Esophagus squamous epithelium (tissue), 5 donors: Measurements from ENCODE around the gene LRRC3B. TPM values are rescaled to one million over a fixed set of nuclear protein-coding genes. Genes with fewer than 3 reads are reported as not detected.

Experiments
- DNase-seq: peaks from one replicate; lab custom pipeline; 2025; lab: John Stamatoyannopoulos, UW
- H3K27ac ChIP-seq, 4 donors: fragments of 200-600 bp; sonication (generic); one replicate each; pipeline ENCODE4 v1.5.1; 2016 to 2019; ENCODE audit warnings: mild to moderate bottlenecking in 1 of 4
- H3K27me3 ChIP-seq, 4 donors: fragments of 200-600 bp; sonication (generic); 1 replicate in 3 of 4; 2 replicates in 1 of 4; pipeline versions ENCODE4 v1.5.1 to v1.6.0; 2017 to 2021; ENCODE audit warnings: antibody characterized with exemption in 1 of 4
- H3K36me3 ChIP-seq, 3 donors: fragments of 200-600 bp; sonication (generic); one replicate each; pipeline ENCODE4 v1.5.1; 2016 to 2019
- H3K4me1 ChIP-seq, 3 donors: fragments of 200-600 bp; sonication (generic); one replicate each; pipeline ENCODE4 v1.5.1; 2017 to 2019
- H3K4me3 ChIP-seq, 4 donors: fragments of 200-600 bp; sonication (generic); 1 replicate in 3 of 4; 2 replicates in 1 of 4; pipeline ENCODE4 v1.5.1; 2016 to 2019; ENCODE audit warnings: mild to moderate bottlenecking in 2 of 4, moderate library complexity in 1 of 4
- H3K9me3 ChIP-seq, 3 donors: fragments of 200-600 bp; sonication (generic); one replicate each; pipeline ENCODE4 v1.5.1; 2016 to 2019
- CTCF ChIP-seq, 6 experiments: fragments of 450-650 bp in 4 of 6; fragments of 200-600 bp in 2 of 6; sonication (generic) in 2 of 6; IDR thresholded peaks; one replicate each; pipeline ENCODE4 v1.5.1; 2016 to 2019; ENCODE audit warnings: antibody characterized with exemption in 6 of 6, mild to moderate bottlenecking in 4 of 6, moderate library complexity in 4 of 6
- POLR2A ChIP-seq, 4 donors: fragments of 450-650 bp; IDR thresholded peaks; one replicate each; pipeline ENCODE4 v1.6.1; 2017; ENCODE audit warnings: antibody characterized with exemption in 4 of 4, mild to moderate bottlenecking in 4 of 4, moderate library complexity in 3 of 4
- WGBS, 2 donors: methylation state at CpG; one replicate each; pipeline ENCODE4 v1.1.5; 2018; 5-methylcytosine and 5-hydroxymethylcytosine counted together
- intact Hi-C: fragments of 100-400 bp; cut with DNase I; formaldehyde crosslinking; loops from one replicate; pipeline ENCODE4 v1.15.0; 2022
- total RNA-seq, 4 donors: library from RNA; depleted of rRNA; stranded (reverse); fragments of >200 nt; gene quantifications; one replicate each; pipeline ENCODE4 v1.1.0, GENCODE V29; 2016
- donor health status: DM: yes; HTN: yes; CAD: no.

Gene LRRC3B
- total RNA-seq, 4 donors from 2014 or later: 0.57 TPM; not detected in 3

GRCh38 chr3:26714485-26714884 is 91.9 kb downstream of the LRRC3B start:
- DNase-seq: no peak
- Histone ChIP-seq H3K27me3 (no peaks in the 10 kb centered on the region), H3K36me3 (no peaks in the 10 kb centered on the region), H3K9me3 (no peaks in the 10 kb centered on the region), H3K4me1 (no peaks in the 10 kb centered on the region), H3K4me3 (no peak overlapping the region), H3K27ac (no peak overlapping the region)
- intact Hi-C loops: no loop called here
- no peak for TF ChIP-seq POLR2A (IDR thresholded peaks at IDR 0.05)
- 72 to 75% methylated on average over 2 of the region's 3 CpGs for WGBS, 2 donors

- 82 to 84% methylated on average over 3 of the region's 3 CpGs for WGBS, 2 donors
- intact Hi-C loops: no loop called here
- no peak for DNase-seq
- TF ChIP-seq CTCF (IDR thresholded peaks at IDR 0.05): no peak
- TF ChIP-seq POLR2A (IDR thresholded peaks at IDR 0.05): no peak
- H3K36me3 ChIP-seq: no peaks in the 10 kb centered on the region
- H3K27ac ChIP-seq: no peak overlapping the region
- H3K4me1 ChIP-seq: no peaks in the 10 kb centered on the region
- H3K27me3 ChIP-seq: no peaks in the 10 kb centered on the region
- H3K9me3 ChIP-seq: no peaks in the 10 kb centered on the region
- H3K4me3 ChIP-seq: no peak overlapping the region
Observed at GRCh38 chr3:26715431-26715830, 92.9 kb downstream of the LRRC3B start.

GRCh38 chr3:26718315-26718714 is 95.7 kb downstream of the LRRC3B start:
- H3K27ac ChIP-seq: no peak overlapping the region
- intact Hi-C loops: no loop called here
- H3K27me3 ChIP-seq: no peaks in the 10 kb centered on the region
- no peak for DNase-seq
- no peaks in the 10 kb centered on the region for H3K36me3 ChIP-seq
- no peak for TF ChIP-seq CTCF (IDR thresholded peaks at IDR 0.05)
- no peak for TF ChIP-seq POLR2A (IDR thresholded peaks at IDR 0.05)
- no peak overlapping the region for H3K4me3 ChIP-seq
- H3K9me3 ChIP-seq: no peaks in the 10 kb centered on the region
- WGBS, 2 donors: 39 to 48% methylated on average over 1 of the region's 1 CpG
- no peaks in the 10 kb centered on the region for H3K4me1 ChIP-seq

- no peak for DNase-seq
- H3K4me1 ChIP-seq: no peaks in the 10 kb centered on the region
- H3K27me3 ChIP-seq: no peaks in the 10 kb centered on the region
- no peak overlapping the region for H3K27ac ChIP-seq
- intact Hi-C loops: no loop called here
- no peaks in the 10 kb centered on the region for H3K9me3 ChIP-seq
- TF ChIP-seq CTCF (IDR thresholded peaks at IDR 0.05) (no peak), POLR2A (IDR thresholded peaks at IDR 0.05) (no peak)
- H3K36me3 ChIP-seq: no peaks in the 10 kb centered on the region
- H3K4me3 ChIP-seq: no peak overlapping the region
- WGBS, 2 donors: 51 to 83% methylated on average over 4 of the region's 4 CpGs
Observed at GRCh38 chr3:26719134-26719533, 96.6 kb downstream of the LRRC3B start.

- Histone ChIP-seq H3K27ac (no peak overlapping the region), H3K9me3 (no peaks in the 10 kb centered on the region), H3K27me3 (no peaks in the 10 kb centered on the region), H3K36me3 (no peaks in the 10 kb centered on the region), H3K4me1 (no peaks in the 10 kb centered on the region), H3K4me3 (no peak overlapping the region)
- TF ChIP-seq CTCF (IDR thresholded peaks at IDR 0.05) (no peak), POLR2A (IDR thresholded peaks at IDR 0.05) (no peak)
- intact Hi-C loops: no loop called here
- DNase-seq: no peak
- WGBS, 2 donors: 83 to 88% methylated on average over 2 of the region's 2 CpGs
Observed at GRCh38 chr3:26721047-26721446, 98.5 kb downstream of the LRRC3B start.

- TF ChIP-seq CTCF (IDR thresholded peaks at IDR 0.05) (no peak), POLR2A (IDR thresholded peaks at IDR 0.05) (no peak)
- H3K4me3 ChIP-seq: no peak overlapping the region
- H3K27ac ChIP-seq: no peak overlapping the region
- WGBS, 2 donors: 33 to 56% methylated on average over 1 of the region's 1 CpG
- no peaks in the 10 kb centered on the region for H3K27me3 ChIP-seq
- intact Hi-C loops: no loop called here
- no peaks in the 10 kb centered on the region for H3K9me3 ChIP-seq
- DNase-seq: no peak
- H3K36me3 ChIP-seq: no peaks in the 10 kb centered on the region
- no peaks in the 10 kb centered on the region for H3K4me1 ChIP-seq
Observed at GRCh38 chr3:26731843-26732242, 109.3 kb downstream of the LRRC3B start.
